Fibroblast of mammary gland (primary cell): ENCODE results near the gene GAS7.

Experiments
- DNase-seq: peaks from one replicate; pipeline ENCODE4 v3.0.0-alpha.2; 2010; ENCODE audit warnings: low read depth
- H3K4me3 ChIP-seq: 2 replicates; pipeline ENCODE4 v1.5.1; 2011; ENCODE audit warnings: low read depth, mild to moderate bottlenecking, low read length, moderate library complexity; ENCODE audit not compliant: control insufficient read depth
- TF ChIP-seq, protein P1 (sequence below): conservative IDR thresholded peaks from 2 replicates; pipeline ENCODE4 v1.5.1; 2011; ENCODE audit warnings: low read depth, low read length, inconsistent platforms; ENCODE audit not compliant: control insufficient read depth, insufficient read depth

The GAS7 gene

DNA sequence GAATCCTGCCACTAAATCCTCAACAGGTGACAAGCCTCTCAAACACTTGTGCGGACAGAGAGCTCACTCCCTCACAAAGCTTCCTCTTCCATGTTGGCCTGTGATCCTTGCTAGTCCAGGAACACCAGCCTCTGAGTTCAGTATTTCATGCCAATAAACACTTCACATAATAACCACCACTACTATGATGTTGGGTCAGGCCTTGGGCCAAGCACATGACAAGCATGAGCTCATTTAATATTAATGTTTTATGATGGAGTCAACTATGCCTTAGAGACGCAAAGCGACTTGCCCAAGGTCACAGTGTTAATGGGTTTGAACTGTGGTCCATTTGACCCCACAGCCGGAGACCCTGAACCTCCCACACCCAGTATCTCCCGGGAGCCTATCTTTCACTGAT, 129.1 kb downstream of the GAS7 start:
- TF ChIP-seq, protein P1, sequence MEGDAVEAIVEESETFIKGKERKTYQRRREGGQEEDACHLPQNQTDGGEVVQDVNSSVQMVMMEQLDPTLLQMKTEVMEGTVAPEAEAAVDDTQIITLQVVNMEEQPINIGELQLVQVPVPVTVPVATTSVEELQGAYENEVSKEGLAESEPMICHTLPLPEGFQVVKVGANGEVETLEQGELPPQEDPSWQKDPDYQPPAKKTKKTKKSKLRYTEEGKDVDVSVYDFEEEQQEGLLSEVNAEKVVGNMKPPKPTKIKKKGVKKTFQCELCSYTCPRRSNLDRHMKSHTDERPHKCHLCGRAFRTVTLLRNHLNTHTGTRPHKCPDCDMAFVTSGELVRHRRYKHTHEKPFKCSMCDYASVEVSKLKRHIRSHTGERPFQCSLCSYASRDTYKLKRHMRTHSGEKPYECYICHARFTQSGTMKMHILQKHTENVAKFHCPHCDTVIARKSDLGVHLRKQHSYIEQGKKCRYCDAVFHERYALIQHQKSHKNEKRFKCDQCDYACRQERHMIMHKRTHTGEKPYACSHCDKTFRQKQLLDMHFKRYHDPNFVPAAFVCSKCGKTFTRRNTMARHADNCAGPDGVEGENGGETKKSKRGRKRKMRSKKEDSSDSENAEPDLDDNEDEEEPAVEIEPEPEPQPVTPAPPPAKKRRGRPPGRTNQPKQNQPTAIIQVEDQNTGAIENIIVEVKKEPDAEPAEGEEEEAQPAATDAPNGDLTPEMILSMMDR: no peak
- DNase-seq: peak; percentile 54
- no peak overlapping the region for H3K4me3 ChIP-seq

DNA sequence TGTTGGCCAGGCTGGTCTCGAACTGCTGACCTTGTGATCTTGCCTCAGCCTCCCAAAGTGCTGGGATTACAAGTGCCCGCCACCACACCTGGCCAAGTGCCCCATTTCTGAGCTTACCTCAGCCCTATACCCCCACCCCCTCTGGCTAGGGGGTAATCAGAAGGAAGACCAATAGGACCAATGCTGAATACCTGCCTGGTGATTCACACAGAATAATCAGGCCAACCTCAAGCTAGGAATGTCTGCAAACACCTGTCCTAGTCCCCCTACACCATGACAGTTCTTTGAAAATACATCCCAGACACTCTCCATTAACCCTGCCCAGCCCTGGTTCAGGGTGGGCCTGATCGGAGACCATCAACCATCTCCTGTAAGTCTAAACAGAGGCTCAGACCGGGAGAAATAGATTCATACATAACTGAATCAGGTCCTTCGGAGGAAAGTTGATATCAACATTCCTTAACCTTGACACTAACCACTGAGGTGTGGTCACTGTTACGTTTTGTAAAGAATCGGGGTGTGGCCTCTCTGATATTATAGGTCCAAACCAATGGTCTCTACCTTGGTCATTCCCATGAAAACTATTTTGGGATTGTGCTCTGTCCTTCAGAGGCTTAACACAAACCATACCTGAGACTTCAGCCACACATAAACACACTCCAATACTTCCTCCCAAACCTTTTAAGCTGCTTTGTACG, 130.8 kb downstream of the GAS7 start:
- DNase-seq: no peak
- H3K4me3 ChIP-seq: no peak overlapping the region
- TF ChIP-seq, protein P1: no peak

DNA sequence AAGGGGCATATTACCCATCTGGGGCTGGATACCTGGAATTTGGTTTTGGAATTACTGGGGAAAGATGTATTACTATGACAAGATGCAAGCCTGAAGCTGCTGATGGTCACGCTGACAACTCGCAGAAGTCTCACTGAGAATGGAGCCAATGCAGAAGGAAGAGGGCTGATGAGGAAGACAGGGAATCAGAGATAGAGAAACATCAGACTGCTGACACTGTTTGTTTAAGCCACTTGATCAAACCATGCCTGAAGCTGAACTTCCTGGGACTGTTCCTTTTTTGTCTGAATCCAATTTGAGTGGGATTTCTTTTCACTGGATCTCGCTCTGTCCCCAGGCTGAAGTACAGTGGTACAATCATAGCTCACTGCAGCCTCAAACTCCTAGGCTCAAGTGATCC, 133.9 kb downstream of the GAS7 start:
- H3K4me3 ChIP-seq: no peak overlapping the region
- no peak for DNase-seq
- TF ChIP-seq, protein P1: no peak

DNA sequence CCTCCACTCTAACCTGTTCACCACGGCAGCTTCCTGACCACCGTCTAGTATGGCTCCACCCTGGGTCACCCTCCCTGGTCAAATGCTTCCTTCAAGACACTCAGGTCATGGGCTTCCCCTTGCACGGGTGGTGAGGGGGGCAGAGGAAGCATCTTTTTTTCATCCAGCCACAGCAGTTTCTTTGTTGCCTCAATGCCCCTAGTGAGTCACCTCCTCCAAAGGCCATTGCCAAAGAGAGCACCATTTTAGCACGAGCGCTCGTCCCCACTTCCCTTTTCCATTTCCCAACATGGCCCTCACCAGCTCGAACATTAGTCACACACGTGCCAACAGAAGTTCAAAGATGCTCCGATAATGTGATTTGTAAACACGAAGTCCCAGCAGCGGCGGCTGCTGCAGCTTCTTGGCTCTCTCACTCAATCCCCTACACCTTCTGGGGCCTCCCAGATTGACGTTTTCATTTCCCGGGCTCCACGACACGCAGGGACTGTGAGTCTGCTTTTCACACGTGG, 134.6 kb downstream of the GAS7 start:
- H3K4me3 ChIP-seq: no peak overlapping the region
- DNase-seq: no peak
- TF ChIP-seq, protein P1: no peak

DNA sequence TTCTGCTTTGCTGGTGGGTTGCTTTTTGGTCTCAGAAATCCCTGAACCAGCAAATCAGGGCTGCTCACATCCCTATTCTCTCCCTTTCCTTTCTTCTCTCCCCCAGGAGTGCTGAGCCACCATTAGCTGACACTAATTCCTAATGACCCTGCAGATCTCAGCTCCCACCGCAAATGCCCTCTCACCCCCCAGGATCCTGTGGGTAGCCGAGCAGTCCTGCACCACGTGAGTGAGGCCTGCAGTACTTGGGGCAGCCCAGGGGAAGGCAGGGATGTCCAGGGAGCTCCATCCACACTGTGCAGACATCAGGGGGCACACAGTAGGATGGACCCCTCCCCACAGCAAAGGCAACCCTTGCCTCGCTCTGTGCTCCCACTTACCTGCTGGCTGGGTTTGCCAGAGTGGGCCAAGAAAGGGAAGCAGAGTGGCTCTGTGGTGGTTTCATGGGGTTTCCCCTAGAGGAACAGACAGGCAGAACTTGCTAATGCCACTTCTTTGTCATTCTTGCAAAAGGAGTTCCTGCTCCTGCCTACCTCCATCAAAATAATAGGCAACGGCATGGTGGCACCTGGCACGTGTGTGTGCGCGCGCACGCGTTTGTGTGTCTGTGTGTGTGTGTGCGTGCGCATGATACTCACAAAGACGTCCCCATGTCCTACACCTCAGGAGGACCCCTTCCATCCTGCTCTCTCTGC, 135.6 kb downstream of the GAS7 start:
- no peak overlapping the region for H3K4me3 ChIP-seq
- no peak for DNase-seq
- TF ChIP-seq, protein P1: no peak

DNA sequence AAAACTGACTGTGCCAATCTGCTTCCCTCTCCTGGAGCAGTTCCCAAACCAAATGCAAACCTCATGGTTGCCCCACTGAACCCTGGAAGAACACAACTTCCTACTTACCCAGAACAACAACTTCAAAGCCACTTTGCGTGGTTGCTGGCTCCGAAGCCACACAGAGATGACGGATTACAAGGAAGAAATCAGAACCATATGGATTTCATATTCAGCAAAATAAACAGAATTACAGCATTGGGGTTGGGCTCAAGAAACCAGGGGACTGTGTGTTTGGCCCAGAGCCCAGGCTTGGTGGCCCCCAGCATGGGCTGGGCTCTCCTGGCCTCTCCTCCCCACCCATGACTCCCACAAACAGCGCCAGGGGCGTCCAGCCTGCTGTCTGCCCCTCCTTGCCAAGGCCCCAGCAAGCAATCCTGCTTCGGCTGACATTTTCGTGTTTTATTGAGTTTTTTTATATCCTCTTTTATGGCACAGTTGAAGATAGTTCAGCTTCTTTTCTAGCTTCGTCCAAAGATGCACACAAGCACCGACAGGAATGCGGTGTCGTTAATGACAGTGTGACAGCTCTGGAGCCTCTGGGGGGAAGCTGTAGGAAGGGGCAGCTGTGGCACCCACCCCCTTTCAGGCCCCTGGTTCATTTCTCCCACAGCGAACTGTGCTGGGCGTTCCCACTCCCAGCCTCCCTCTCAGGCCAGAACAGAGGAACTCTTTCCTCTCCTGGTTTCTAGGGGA, 137.1 kb downstream of the GAS7 start:
- no peak overlapping the region for H3K4me3 ChIP-seq

More for the DNA sequence above, 137.1 kb downstream of the GAS7 start:
- TF ChIP-seq, protein P1: no peak
- DNase-seq: peak; percentile 90
